HTERT RPE-1 (cell line): ENCODE data around the gene MCTP1.
"Not testable (repeated sequence)": the region's sequence is repeated elsewhere in the genome, so short reads cannot be mapped to it uniquely, and the experiment has no call there.

Experiments used
- in situ Hi-C: fragments of 300-500 bp; cut with MboI; formaldehyde crosslinking; loops from 4 replicates; pipeline ENCODE4 v1.14.3; 2020; ENCODE audit warnings: low sequenced_read_pairs

The MCTP1 gene

DNA sequence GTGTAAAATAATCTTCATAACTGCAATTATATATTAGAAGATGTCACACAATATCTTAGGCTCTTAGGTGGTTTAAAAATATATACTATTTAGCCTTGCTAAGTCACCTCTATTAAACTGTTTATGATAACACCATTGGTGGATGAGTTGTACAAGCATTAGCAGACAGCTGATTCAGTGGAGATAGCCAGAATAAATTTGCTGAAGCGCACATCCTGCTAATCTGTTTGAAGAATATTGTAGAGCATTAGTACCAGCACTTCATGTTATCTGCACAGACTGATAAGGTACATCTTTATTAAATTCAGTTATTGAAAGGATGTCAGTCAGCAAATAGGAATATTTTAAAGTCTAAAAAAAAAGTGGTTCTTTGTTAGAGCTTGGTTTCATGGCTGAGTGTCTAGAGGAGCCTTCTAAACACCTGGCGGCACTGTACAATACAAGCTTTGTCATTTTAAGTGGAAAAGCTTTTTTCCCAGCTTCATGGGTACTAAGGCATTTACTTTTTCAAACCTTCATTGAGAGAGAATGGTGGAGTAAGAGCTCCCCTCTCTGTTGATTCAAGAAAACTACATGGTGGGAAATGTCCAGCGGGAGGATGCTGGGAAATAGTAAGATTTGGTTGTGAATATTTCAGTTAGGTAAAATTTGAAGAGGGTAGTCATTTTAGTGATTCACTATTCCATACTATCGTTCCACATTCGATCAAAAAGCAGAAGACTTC is 391.3 kb downstream of the MCTP1 start:
- in situ Hi-C loops, result no loop called here

DNA sequence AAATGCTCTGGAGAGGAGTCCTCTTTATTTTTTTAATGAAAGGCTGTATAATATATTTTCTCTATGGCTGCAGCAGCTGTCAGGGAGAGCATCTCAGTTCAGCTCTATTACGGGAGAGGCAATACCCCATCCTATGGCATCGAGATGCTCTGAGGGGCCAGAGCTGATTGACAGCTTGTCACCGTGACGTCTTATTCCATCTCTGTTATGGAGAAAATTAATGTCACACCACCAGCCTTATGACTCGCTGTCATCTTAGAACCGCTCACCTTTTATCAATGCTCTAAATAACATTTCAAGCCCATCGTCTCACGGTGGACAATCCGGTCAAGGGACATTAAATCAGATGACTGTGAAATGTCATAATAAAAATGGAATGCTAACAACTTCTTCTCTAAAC is 392.9 kb downstream of the MCTP1 start:
- in situ Hi-C loops, result no loop called here

GRCh38 chr5:94891565-94891964 is 393.3 kb downstream of the MCTP1 start:
- in situ Hi-C loops, result no loop called here

DNA sequence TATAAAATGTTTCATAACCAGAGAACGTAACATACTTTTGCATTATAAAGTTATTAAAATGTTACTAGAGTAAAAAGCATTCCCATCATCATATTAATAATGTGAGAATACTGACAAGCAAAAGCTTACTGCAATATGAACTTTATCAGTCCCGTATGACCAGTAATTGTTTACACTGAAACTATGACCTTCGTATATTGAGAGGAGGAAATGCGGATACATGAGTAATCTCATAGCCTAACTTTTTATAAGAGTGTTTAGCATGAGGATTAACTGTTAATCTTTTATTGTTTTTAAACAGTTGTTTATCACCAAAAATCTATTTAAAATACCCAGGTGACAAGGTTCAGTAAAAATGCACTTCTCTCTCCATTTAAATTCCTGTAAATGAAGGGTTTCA is 394.0 kb downstream of the MCTP1 start:
- in situ Hi-C loops, result no loop called here

- in situ Hi-C loops, result no loop called here
Measured at GRCh38 chr5:94888674-94889073, 396.2 kb downstream of the MCTP1 start.

DNA sequence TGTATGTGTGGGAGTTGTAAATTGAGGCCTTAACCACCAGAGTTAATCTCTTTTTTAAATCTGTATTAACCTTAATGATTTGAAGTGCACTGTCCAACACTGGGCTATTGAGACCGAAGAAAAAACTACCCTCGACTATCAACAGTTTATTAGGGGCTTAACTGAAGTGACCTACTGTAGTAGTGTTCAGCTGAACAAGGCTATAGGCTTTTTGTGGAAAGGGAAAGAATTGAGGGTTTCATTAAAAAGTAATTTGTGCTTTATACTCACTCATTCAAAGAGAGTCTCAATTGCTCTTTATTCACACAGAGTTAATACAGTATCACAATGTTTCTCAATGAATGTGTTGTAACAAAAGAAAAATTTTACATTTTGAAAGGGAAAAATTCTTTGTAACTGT is 399.0 kb downstream of the MCTP1 start:
- in situ Hi-C loops, result no loop called here

DNA sequence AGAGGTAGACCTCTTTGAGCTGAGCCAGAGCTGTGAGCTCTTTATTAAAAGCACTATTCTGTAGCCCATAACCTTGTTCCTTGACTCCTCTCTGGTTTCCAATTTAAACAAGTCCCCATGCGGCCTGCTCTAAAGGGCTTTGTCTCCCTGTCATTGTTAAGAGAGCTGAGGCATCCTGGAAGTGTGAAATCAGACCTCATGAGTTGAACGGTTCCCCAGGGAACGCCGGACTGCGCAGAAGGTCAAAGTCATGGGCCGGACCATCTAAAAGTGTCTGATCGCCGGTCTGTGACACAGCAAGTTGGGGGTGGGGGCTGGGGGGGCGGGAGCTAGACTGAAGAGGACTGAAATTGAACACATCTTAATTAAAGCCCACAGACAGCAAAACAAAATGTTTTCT is 400.6 kb downstream of the MCTP1 start:
- in situ Hi-C loops, result no loop called here

DNA sequence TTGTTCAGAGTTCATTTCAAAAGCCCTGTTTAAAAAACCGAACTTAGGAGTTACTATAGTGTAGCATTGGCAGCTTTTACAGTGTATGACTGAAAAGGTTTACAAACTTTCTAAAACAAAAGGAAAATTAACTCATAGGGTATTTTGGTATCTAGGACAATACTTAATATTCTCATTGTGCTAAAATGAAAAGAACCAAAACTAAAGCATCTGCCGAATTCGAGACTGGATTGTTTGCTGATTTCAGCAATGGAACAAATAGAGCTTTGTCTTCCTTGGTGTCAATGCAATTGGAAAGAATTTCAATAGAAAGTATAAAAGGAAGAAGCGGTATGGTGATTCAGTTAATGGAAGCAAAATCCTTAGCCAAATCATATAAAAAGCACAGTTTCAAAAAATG is 412.4 kb downstream of the MCTP1 start:
- in situ Hi-C loops, result no loop called here

DNA sequence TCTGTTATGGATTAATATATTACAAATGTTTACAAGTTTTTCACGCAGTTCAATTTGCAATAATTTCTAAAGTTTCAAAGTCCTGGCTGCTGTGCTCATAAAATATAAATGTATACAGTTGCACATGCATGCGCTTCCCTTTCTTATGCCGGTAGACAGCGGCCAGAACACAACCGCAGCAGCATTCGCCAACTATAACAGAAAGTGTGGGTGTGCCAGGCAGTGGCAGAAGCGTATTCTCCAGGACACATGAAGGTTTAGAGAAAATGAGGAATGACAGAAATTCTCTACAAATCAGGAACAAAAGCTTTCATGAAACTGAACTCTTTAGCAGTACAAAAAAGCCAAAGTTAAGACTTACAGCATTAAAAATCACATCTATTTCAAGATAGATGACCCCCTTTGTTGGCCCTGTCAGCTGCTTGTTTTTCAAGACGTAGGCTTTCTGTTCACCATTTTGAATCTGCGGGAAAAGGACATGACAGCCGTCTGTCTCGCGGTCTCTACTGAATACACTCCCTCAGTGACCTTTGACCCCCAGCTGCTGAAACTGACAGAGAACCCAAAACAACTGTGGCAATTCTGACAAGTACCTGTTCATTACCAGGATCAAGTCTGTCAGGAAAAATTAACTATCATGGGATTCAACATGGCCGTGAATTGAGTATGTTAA is 414.2 kb downstream of the MCTP1 start:
- in situ Hi-C loops, result no loop called here

DNA sequence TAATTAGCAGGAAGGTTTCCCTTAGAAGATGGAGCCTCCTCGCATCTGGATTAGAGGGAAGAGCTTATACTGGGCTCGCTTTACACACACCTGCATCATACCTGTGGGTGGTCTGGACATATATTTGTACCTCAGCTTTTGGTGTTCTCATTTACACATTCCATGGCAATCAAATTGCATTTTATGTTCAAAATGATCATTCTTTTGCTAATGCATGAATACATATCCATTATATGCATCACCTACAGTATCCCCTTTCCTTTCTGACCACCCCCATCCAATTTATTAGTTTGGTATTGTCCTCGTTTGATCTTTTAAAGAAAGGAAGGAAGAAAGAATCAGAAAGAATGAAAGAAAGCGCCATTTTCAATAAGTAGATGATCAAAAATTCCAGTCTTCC is 415.0 kb downstream of the MCTP1 start:
- in situ Hi-C loops, result no loop called here

DNA sequence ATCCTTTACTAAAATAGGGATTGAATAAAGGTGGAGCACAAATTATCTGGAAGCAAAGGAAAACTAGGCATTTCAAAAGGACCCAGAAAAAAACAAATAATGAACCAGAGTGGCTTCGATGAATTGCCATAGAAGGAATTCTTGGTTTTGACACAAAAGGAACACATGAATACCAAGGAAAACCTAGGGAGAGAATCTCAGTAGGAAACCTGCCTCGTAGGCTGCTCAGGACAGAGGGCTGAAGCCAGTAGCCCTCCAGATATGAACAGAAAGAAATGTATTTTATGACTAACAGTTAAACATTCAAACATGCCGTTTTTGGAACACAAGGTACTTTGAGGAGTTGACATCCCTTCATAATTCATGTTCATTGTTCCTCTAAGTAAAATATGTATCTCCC is 420.9 kb downstream of the MCTP1 start:
- in situ Hi-C loops, result no loop called here

- in situ Hi-C loops, result no loop called here
Measured at GRCh38 chr5:94857111-94857510, 427.8 kb downstream of the MCTP1 start.

DNA sequence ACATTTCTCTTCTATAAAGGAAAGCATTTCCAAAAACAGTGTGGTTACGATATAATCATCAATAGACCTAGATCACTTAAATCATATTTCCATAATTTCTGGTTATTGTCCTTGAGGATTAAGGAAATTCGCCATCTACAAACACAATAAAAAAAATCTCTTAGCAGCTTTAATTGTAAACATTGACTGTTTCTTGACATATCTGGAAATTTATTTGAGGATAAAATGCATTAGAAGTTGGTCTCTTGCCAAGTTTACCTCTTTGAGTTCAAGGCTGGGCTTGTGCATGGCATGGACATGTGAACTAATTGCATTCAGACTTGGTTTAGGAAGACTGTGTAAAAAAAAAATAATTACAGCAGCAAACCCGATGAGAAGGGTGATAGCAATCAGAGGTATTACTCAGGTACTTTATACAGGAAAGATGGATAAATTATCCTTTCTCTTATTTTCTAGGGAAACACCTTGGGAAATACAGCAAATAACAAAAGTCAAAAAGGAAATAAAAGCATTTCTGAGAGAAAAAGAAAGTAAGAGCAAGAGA is 428.6 kb downstream of the MCTP1 start:
- in situ Hi-C loops, result no loop called here

DNA sequence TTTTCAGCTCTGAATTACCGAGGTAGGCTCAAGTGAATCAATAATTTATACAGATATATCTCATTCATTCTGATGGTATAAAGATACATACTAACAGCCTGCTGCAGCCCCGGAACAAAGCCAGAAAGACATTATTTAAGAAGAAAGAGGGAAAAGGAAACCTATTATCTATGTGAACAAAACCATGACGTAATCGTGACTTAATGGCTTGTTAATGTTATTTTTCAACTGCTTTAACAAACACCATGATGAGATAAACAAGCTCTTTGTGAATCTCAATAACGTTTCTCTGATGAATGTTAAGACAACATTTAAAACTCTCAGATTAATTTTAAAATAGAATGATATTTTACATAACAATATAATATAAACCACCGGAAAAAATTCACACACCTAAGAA is 429.4 kb downstream of the MCTP1 start:
- in situ Hi-C loops, result no loop called here

DNA sequence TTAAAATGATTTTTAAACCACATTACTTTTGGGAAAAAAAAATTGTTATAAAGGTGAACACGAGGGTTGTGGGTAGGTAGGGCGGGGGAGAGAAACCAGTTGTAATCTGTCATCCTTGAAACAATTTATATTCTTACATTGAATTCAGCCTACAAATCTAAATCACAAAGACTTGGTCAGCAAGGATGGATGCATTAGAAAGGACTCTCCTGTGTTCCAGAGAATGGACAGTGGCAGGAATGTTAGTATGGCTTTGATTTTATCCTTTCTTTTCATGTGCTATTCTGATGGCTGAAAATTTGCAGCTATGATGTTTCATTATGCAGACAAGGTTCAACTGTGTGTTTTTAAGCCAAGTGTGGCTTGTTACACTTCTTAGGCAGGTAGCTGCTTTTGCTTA is 431.8 kb downstream of the MCTP1 start:
- in situ Hi-C loops, result no loop called here

DNA sequence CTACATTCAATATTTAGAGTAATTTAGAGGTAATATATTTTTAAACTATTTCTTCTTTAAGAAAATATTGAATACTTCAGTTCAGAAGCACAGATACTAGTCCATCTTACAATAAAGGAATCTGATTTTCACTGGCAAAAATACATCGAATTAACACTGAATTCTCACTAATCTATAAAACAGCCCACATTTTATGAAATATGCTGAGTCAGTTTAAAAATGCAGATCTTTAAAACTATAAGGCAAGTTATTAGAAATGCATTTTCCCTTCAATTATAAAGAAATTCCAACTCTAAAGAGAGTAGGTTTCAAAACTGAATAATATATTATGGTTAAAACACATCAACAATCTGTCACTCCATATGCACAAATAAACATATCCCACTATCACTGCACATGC is 433.9 kb downstream of the MCTP1 start:
- in situ Hi-C loops, result no loop called here

DNA sequence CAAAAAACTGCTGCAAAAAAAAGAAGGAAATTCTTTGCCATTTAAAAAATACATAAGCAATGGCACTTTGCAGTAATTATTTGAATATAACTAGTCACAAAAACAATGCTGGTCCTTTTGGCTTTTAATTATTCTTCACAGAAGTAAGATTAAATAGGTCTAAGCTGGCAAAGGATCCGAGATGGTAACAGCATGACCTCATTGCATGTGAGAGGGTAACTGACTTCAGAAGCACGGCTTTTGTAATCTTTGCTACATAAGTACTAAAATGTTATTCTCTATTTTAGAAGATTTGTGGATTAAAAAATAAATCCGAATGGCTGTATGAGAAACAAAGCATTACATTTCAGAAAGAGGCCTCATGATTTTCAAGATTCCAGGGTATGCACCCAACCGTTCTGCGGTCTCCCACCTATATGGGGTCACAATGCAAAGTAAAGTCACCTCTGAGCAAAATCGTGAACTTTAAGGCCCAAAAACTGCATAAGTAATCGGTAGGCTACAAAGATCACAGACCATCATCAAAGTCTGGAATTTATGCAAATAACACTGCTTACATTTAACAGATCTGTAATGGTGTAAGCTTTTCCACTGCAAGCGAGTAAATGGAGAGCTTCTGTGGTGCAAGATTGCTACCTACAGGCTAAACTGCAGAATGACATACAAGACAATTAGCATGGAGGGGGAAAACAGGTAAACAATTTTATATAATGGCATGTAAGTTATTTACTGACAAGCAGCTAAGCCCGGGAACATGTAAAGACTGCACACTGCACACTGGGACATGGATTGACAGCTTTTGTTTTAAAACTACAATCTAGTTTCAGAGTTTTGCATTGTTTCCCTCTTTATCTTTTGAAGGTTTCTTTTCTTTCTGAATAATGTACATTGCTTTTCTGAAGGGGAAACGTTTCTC is 434.8 kb downstream of the MCTP1 start:
- in situ Hi-C loops, result no loop called here

- in situ Hi-C loops, result no loop called here
Measured at GRCh38 chr5:94849324-94849723, 435.6 kb downstream of the MCTP1 start.

- in situ Hi-C loops, result no loop called here
Measured at GRCh38 chr5:94847726-94848125, 437.2 kb downstream of the MCTP1 start.

DNA sequence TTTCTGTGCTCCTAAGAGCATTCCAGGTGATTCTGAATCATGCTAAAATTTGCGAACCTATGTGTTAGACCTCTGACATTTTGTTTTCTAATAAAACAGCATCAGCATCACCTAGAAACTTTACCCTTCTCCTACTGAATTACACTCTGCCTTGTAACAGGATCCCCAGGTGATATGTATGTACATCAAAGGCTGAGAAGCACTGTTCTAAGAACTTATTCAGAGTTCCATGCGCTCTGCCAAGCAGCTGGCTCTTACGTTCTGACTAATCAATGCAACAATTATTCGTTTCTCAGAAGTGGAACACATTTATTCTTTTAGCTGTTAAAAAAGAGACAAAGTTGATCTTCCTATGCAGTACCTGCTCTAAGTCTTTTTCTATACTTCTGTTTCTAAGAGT is 437.9 kb downstream of the MCTP1 start:
- in situ Hi-C loops, result no loop called here

- in situ Hi-C loops, result not testable (repeated sequence)
Measured at GRCh38 chr5:94845696-94846095, 439.2 kb downstream of the MCTP1 start.
